Hepatocyte (in vitro differentiated cells): ENCODE data around the gene SLC6A4.

ENCODE experiments used
- CTCF ChIP-seq: fragments of 200-600 bp; sonication (generic); IDR thresholded peaks from 2 replicates; pipeline ENCODE4 v1.5.1; 2016; ENCODE audit warnings: antibody characterized with exemption, mild to moderate bottlenecking; ENCODE audit not compliant: poor library complexity
- EZH2 ChIP-seq: fragments of 200-600 bp; sonication (generic); IDR thresholded peaks from 2 replicates; pipeline ENCODE4 v1.6.1; 2016; ENCODE audit warnings: antibody characterized with exemption, mild to moderate bottlenecking, borderline replicate concordance
- EZH2phosphoT487 ChIP-seq: fragments of 200-600 bp; sonication (generic); IDR thresholded peaks from one replicate; pipeline ENCODE4 v1.6.1; 2018; ENCODE audit warnings: antibody characterized with exemption, mild to moderate bottlenecking, low read depth, moderate library complexity; ENCODE audit not compliant: unreplicated experiment, severe bottlenecking

DNA sequence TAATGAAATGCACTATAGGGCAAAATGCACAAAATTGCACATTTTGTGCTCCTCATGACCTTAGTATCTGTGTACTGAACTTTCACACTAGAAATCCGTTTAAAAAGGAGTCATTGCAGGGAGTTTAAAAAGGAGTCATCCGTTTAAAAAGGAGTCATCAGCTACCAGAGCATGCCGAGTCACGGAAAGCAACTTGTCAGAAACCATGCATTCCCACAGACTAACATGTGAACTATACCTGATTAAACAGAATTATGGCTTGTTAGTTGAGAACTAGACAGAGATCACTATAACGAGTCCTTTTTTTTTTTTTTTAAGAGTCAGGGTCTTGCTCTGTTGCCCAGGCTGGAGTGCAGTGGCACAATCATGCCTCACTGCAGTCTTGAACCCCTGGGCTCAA is 35.9 kb downstream of the SLC6A4 start:
- no peak for TF ChIP-seq CTCF
- TF ChIP-seq EZH2: no peak
- no peak for TF ChIP-seq EZH2phosphoT487
